A673 (cell line): ENCODE results near the gene NEURL1B. TPM values are rescaled to one million over a fixed set of nuclear protein-coding genes. Genes with fewer than 3 reads are reported as not detected.

Experiments used
- BruUV-seq: library from RNA; stranded (reverse); fragments of 400-500 nt; replicated peaks from 2 replicates; lab custom pipeline; 2021; lab: Mats Ljungman, UMichigan
- CTCF ChIA-PET: fragments of 300-600 bp; sonication (Branson Sonifier 250); formaldehyde crosslinking; loops from one replicate; lab custom pipeline; 2022; ENCODE audit warnings: antibody characterized with exemption; lab: Charles Lee
- POLR2A ChIA-PET: fragments of 300-600 bp; sonication (Branson Sonifier 250); formaldehyde crosslinking; loops from one replicate; lab custom pipeline; 2022; ENCODE audit warnings: antibody characterized with exemption; ENCODE audit not compliant: low non-redundant PET; lab: Charles Lee
- DNase-seq: peaks from one replicate; pipeline ENCODE4 v3.0.0-alpha.2; 2015; ENCODE audit warnings: low spot score
- H3K27ac ChIP-seq: fragments of 200-600 bp; sonication (generic); 2 replicates; pipeline ENCODE4 v1.5.1; 2016; ENCODE audit warnings: mixed run types, low read depth, mild to moderate bottlenecking, mixed read lengths, antibody characterized with exemption, low read length; ENCODE audit not compliant: poor library complexity, severe bottlenecking
- H3K27me3 ChIP-seq: fragments of 200-600 bp; sonication (generic); replicated peaks from 2 replicates; pipeline ENCODE4 v1.6.1; 2017; ENCODE audit warnings: mixed run types, low read depth, mild to moderate bottlenecking, mixed read lengths, antibody characterized with exemption, low read length; ENCODE audit not compliant: insufficient read depth, poor library complexity
- H3K36me3 ChIP-seq: fragments of 200-600 bp; sonication (generic); 2 replicates; pipeline ENCODE4 v1.6.1; 2016; ENCODE audit warnings: mixed run types, mild to moderate bottlenecking, mixed read lengths, antibody characterized with exemption, low read length; ENCODE audit not compliant: insufficient read depth, poor library complexity, severe bottlenecking
- H3K4me1 ChIP-seq: fragments of 200-600 bp; sonication (generic); 2 replicates; pipeline ENCODE4 v1.6.1; 2017; ENCODE audit warnings: mixed run types, mild to moderate bottlenecking, mixed read lengths, antibody characterized with exemption, low read length; ENCODE audit not compliant: insufficient read depth, poor library complexity, severe bottlenecking
- H3K4me3 ChIP-seq: fragments of 200-600 bp; sonication (generic); 2 replicates; pipeline ENCODE4 v1.5.1; 2016; ENCODE audit warnings: low read depth, mixed run types, mild to moderate bottlenecking, mixed read lengths, low read length; ENCODE audit not compliant: poor library complexity, severe bottlenecking
- H3K9me3 ChIP-seq: fragments of 200-600 bp; sonication (generic); 2 replicates; pipeline ENCODE4 v1.6.1; 2016; ENCODE audit warnings: mixed run types, low read depth, mild to moderate bottlenecking, mixed read lengths, antibody characterized with exemption, low read length; ENCODE audit not compliant: poor library complexity, severe bottlenecking
- CTCF ChIP-seq: fragments of 300-800, 200-600 bp; sonication (generic); conservative IDR thresholded peaks from 2 replicates; pipeline ENCODE4 v1.5.1; 2017; ENCODE audit warnings: low read depth, mild to moderate bottlenecking, antibody characterized with exemption, low read length, moderate library complexity, mixed read lengths
- EZH2 ChIP-seq: fragments of 200-600 bp; sonication (generic); IDR thresholded peaks from 2 replicates; pipeline ENCODE4 v1.6.1; 2017; ENCODE audit warnings: borderline replicate concordance, low read depth, mild to moderate bottlenecking, mixed read lengths, antibody characterized with exemption, low read length; ENCODE audit not compliant: poor library complexity, severe bottlenecking
- intact Hi-C: fragments of 100-400 bp; cut with micrococcal nuclease; formaldehyde crosslinking; loops from one replicate; pipeline ENCODE4 v1.10.0; 2022; ENCODE audit not compliant: unreplicated experiment
- total RNA-seq: library from RNA; stranded (reverse); gene quantifications from 2 replicates; pipeline ENCODE4 v1.2.3, GENCODE V29; 2021

NEURL1B gene
- total RNA-seq, 1 experiment from 2014 or later = 5.1 TPM

GRCh38 chr5:172719211-172719610 lies 78.1 kb downstream of the NEURL1B start:
- TF ChIP-seq CTCF (no peak), EZH2 (no peak)
- BruUV-seq = no TSS peak
- CTCF ChIA-PET = no interaction called here
- Histone ChIP-seq H3K4me1 (peaks cover 18% of the 10 kb centered on the region), H3K36me3 (no peaks in the 10 kb centered on the region), H3K27me3 (no peaks in the 10 kb centered on the region), H3K4me3 (no peak overlapping the region), H3K9me3 (no peaks in the 10 kb centered on the region), H3K27ac (no peak overlapping the region)
- intact Hi-C loops = no loop called here
- DNase-seq = no peak
- POLR2A ChIA-PET = no interaction called here

- no peak for DNase-seq
- Histone ChIP-seq H3K4me1 (peaks cover 18% of the 10 kb centered on the region), H3K9me3 (no peaks in the 10 kb centered on the region), H3K27me3 (no peaks in the 10 kb centered on the region), H3K36me3 (no peaks in the 10 kb centered on the region), H3K4me3 (no peak overlapping the region), H3K27ac (no peak overlapping the region)
- no TSS peak for BruUV-seq
- CTCF ChIA-PET = interaction anchor here (0.6 kb wide), 1 partner anchor 211 kb away, joined by 3 read pairs; no protein-coding TSS in a partner anchor
- POLR2A ChIA-PET = no interaction called here
- intact Hi-C loops = no loop called here
- TF ChIP-seq CTCF = no peak
These were observed 79.6 kb downstream of the NEURL1B start for GRCh38 chr5:172720655-172721054.

GRCh38 chr5:172721455-172722326 lies 80.6 kb downstream of the NEURL1B start:
- no peak overlapping the region for H3K4me3 ChIP-seq
- no TSS peak for BruUV-seq
- TF ChIP-seq CTCF = no peak
- no peak for TF ChIP-seq EZH2
- H3K36me3 ChIP-seq = no peaks in the 10 kb centered on the region
- no peaks in the 10 kb centered on the region for H3K9me3 ChIP-seq
- no peaks in the 10 kb centered on the region for H3K27me3 ChIP-seq
- DNase-seq = peak; percentile 37
- ChIA-PET CTCF (interaction anchor here (2.2 kb wide), 1 partner anchor 15 kb away, joined by 5 read pairs; no protein-coding TSS in a partner anchor), POLR2A (no interaction called here)
- no peak overlapping the region for H3K27ac ChIP-seq
- peaks cover 18% of the 10 kb centered on the region for H3K4me1 ChIP-seq
- intact Hi-C loops = no loop called here
